SJCRH30 (cell line): Measurements from ENCODE around the gene QTRT2. TPM values are rescaled to one million over a fixed set of nuclear protein-coding genes. Genes with fewer than 3 reads are reported as not detected.

ENCODE experiments used
- DNase-seq, 2 experiments: peaks; one replicate each; pipeline ENCODE4 v3.0.0-alpha.2; 2015 to 2020
- H3K27ac ChIP-seq: fragments of 250-450 bp; sonication (Bioruptor Pico); 2 replicates; pipeline ENCODE4 v1.5.1; 2020; ENCODE audit warnings: mild to moderate bottlenecking, moderate library complexity
- H3K27me3 ChIP-seq: fragments of 250-450 bp; sonication (Bioruptor Pico); 2 replicates; pipeline ENCODE4 v1.5.1; 2020; ENCODE audit warnings: mild to moderate bottlenecking, moderate library complexity
- H3K36me3 ChIP-seq: fragments of 250-450 bp; sonication (Bioruptor Pico); 2 replicates; pipeline ENCODE4 v1.5.1; 2020; ENCODE audit warnings: mild to moderate bottlenecking, moderate library complexity
- H3K4me1 ChIP-seq: fragments of 250-450 bp; sonication (Bioruptor Pico); 2 replicates; pipeline ENCODE4 v1.5.1; 2020; ENCODE audit warnings: mild to moderate bottlenecking, moderate library complexity
- H3K4me3 ChIP-seq: fragments of 250-450 bp; sonication (Bioruptor Pico); 2 replicates; pipeline ENCODE4 v1.5.1; 2020; ENCODE audit warnings: mild to moderate bottlenecking, moderate library complexity
- H3K9me3 ChIP-seq: fragments of 250-450 bp; sonication (Bioruptor Pico); replicated peaks from 2 replicates; pipeline ENCODE4 v1.5.1; 2020; ENCODE audit warnings: mild to moderate bottlenecking, moderate library complexity
- total RNA-seq: library from RNA; depleted of rRNA; stranded (reverse); fragments of >200 nt; shearing (Covaris generic); gene quantifications from 2 replicates; pipeline ENCODE4 v1.2.3, GENCODE V29; 2014; rRNA removed

QTRT2 gene
- total RNA-seq, 1 experiment from 2014 or later, result 41.0 TPM

GRCh38 chr3:114126461-114126860, 69.9 kb downstream of the QTRT2 start:
- Histone ChIP-seq H3K9me3 (no peaks in the 10 kb centered on the region), H3K27me3 (no peaks in the 10 kb centered on the region), H3K36me3 (no peaks in the 10 kb centered on the region), H3K4me1 (no peaks in the 10 kb centered on the region), H3K27ac (no peak overlapping the region), H3K4me3 (no peak overlapping the region)
- DNase-seq, result no peak

- no peaks in the 10 kb centered on the region for H3K27me3 ChIP-seq
- H3K4me3 ChIP-seq, result no peak overlapping the region
- DNase-seq, result no peak
- H3K27ac ChIP-seq, result no peak overlapping the region
- no peaks in the 10 kb centered on the region for H3K36me3 ChIP-seq
- H3K4me1 ChIP-seq, result no peaks in the 10 kb centered on the region
- H3K9me3 ChIP-seq, result no peaks in the 10 kb centered on the region
These were observed 71.0 kb downstream of the QTRT2 start for GRCh38 chr3:114127517-114127916.

GRCh38 chr3:114128231-114128630, 71.7 kb downstream of the QTRT2 start:
- Histone ChIP-seq H3K27me3 (no peaks in the 10 kb centered on the region), H3K27ac (no peak overlapping the region), H3K9me3 (no peaks in the 10 kb centered on the region), H3K4me1 (no peaks in the 10 kb centered on the region), H3K36me3 (no peaks in the 10 kb centered on the region), H3K4me3 (no peak overlapping the region)
- DNase-seq, result no peak

GRCh38 chr3:114128826-114129225, 72.3 kb downstream of the QTRT2 start:
- Histone ChIP-seq H3K4me1 (no peaks in the 10 kb centered on the region), H3K27me3 (no peaks in the 10 kb centered on the region), H3K4me3 (no peak overlapping the region), H3K27ac (no peak overlapping the region), H3K36me3 (no peaks in the 10 kb centered on the region), H3K9me3 (no peaks in the 10 kb centered on the region)
- DNase-seq, result no peak

GRCh38 chr3:114132500-114132899, 76.0 kb downstream of the QTRT2 start:
- Histone ChIP-seq H3K4me1 (no peaks in the 10 kb centered on the region), H3K27me3 (no peaks in the 10 kb centered on the region), H3K4me3 (no peak overlapping the region), H3K27ac (no peak overlapping the region), H3K36me3 (no peaks in the 10 kb centered on the region), H3K9me3 (no peaks in the 10 kb centered on the region)
- no peak for DNase-seq

GRCh38 chr3:114133947-114134346, 77.4 kb downstream of the QTRT2 start:
- no peaks in the 10 kb centered on the region for H3K27me3 ChIP-seq
- no peaks in the 10 kb centered on the region for H3K36me3 ChIP-seq
- no peaks in the 10 kb centered on the region for H3K4me1 ChIP-seq
- no peak for DNase-seq
- no peak overlapping the region for H3K27ac ChIP-seq
- H3K4me3 ChIP-seq, result no peak overlapping the region
- H3K9me3 ChIP-seq, result no peaks in the 10 kb centered on the region; the same call in 1 of the 2 replicates

Other genes starting within 250 kb of the QTRT2 start
- 1.6 and 2.5 TPM in 2 replicates for gene GRAMD1C, start 217.9 kb upstream of the QTRT2 start, total RNA-seq
- 2.2 and 2.3 TPM in 2 replicates for gene ZDHHC23, start 108.7 kb upstream of the QTRT2 start, total RNA-seq
- gene CCDC191, start 211 bp upstream of the QTRT2 start, total RNA-seq, result 0.20 TPM in 1 of 2 replicates, not detected in the other
- gene DRD3, start 122.3 kb downstream of the QTRT2 start, total RNA-seq, result not detected in 2 replicates
- gene ZNF80, start 180.8 kb downstream of the QTRT2 start, total RNA-seq, result 0.04 TPM in 1 of 2 replicates, not detected in the other
- gene TIGIT, start 237.3 kb downstream of the QTRT2 start, total RNA-seq, result 0.05 and 0.08 TPM in 2 replicates